HG03159 (cell line): ENCODE measurements around the gene FAM118A.
"Not testable (repeated sequence)": the region's sequence is repeated elsewhere in the genome, so short reads cannot be mapped to it uniquely, and the experiment has no call there.

ENCODE experiments used
- ATAC-seq: cut with Tn5 transposase; IDR thresholded peaks from one replicate; pipeline ENCODE4 v1.9.1; 2021; ENCODE audit warnings: mild to moderate bottlenecking, moderate library complexity; ENCODE audit not compliant: unreplicated experiment

FAM118A gene

GRCh38 chr22:45308391-45308956 is 1.3 kb upstream of the FAM118A start:
- ATAC-seq = no peak

- no peak for ATAC-seq
Observed at GRCh38 chr22:45308957-45309421, 745 bp upstream of the FAM118A start.

GRCh38 chr22:45310331-45310976 is 720 bp downstream of the FAM118A start:
- ATAC-seq = no peak

GRCh38 chr22:45310977-45311531 is 1.3 kb downstream of the FAM118A start:
- ATAC-seq = no peak

- ATAC-seq = no peak
Observed at GRCh38 chr22:45312415-45312814, 2.7 kb downstream of the FAM118A start.

GRCh38 chr22:45312856-45313255 is 3.1 kb downstream of the FAM118A start:
- no peak for ATAC-seq

GRCh38 chr22:45314054-45314721 is 4.5 kb downstream of the FAM118A start:
- ATAC-seq = no peak

GRCh38 chr22:45314786-45315185 is 5.1 kb downstream of the FAM118A start:
- no peak for ATAC-seq

- no peak for ATAC-seq
Observed at GRCh38 chr22:45316796-45317526, 7.2 kb downstream of the FAM118A start.

- no peak for ATAC-seq
Observed at GRCh38 chr22:45317551-45318167, 7.9 kb downstream of the FAM118A start.

GRCh38 chr22:45318168-45318557 is 8.4 kb downstream of the FAM118A start:
- no peak for ATAC-seq

GRCh38 chr22:45318558-45319323 is 9.0 kb downstream of the FAM118A start:
- ATAC-seq = no peak

- ATAC-seq = no peak
Observed at GRCh38 chr22:45319324-45319685, 9.6 kb downstream of the FAM118A start.

- no peak for ATAC-seq
Observed at GRCh38 chr22:45320357-45320976, 10.7 kb downstream of the FAM118A start.

- no peak for ATAC-seq
Observed at GRCh38 chr22:45321827-45322226, 12.1 kb downstream of the FAM118A start.

- ATAC-seq = no peak
Observed at GRCh38 chr22:45322873-45323525, 13.3 kb downstream of the FAM118A start.

- ATAC-seq = no peak
Observed at GRCh38 chr22:45323695-45324094, 14.0 kb downstream of the FAM118A start.

- no peak for ATAC-seq
Observed at GRCh38 chr22:45324311-45324711, 14.6 kb downstream of the FAM118A start.

GRCh38 chr22:45328261-45328660 is 18.5 kb downstream of the FAM118A start:
- not testable (repeated sequence) for ATAC-seq
